CD4-positive, alpha-beta T cell (primary cell): ENCODE measurements around the gene A3GALT2. TPM values are rescaled to one million over a fixed set of nuclear protein-coding genes. Genes with fewer than 3 reads are reported as not detected.
"Not testable (repeated sequence)": the region's sequence is repeated elsewhere in the genome, so short reads cannot be mapped to it uniquely, and the experiment has no call there.

Source experiments
- ATAC-seq: fragments of 200-7000 bp; cut with Tn5 transposase; one replicate; pipeline ENCODE4 v1.10.0; 2022; ENCODE audit warnings: mild to moderate bottlenecking; ENCODE audit not compliant: poor library complexity
- CTCF ChIA-PET: fragments of 350-600 bp; sonication (Branson Sonifier 250); formaldehyde crosslinking; loops from one replicate; lab custom pipeline; 2021; ENCODE audit warnings: antibody characterized with exemption, inconsistent platforms; lab: Charles Lee
- POLR2A ChIA-PET: fragments of 350-600 bp; sonication (Branson Sonifier 250); formaldehyde crosslinking; loops from one replicate; lab custom pipeline; 2021; ENCODE audit warnings: antibody characterized with exemption, inconsistent platforms; lab: Charles Lee
- DNase-seq, 14 experiments: peaks; one replicate each; pipeline ENCODE4 v3.0.0-alpha.2; 2013 to 2020; ENCODE audit warnings: mixed read lengths in 2 of 14
- H3K27ac ChIP-seq, 2 donors: one replicate each; pipeline versions ENCODE4 v1.5.1 to v1.7.0; 2013; ENCODE audit warnings: low read length in 2 of 2, low read depth in 1 of 2, mild to moderate bottlenecking in 1 of 2
- H3K27me3 ChIP-seq, 2 experiments: 1 replicate in 1 of 2; 2 replicates in 1 of 2; pipeline versions ENCODE4 v1.6.1 to v1.7.0; 2013; ENCODE audit warnings: low read length in 2 of 2, control low read depth in 1 of 2, mild to moderate bottlenecking in 1 of 2, moderate library complexity in 1 of 2; ENCODE audit not compliant: insufficient read depth in 2 of 2, control insufficient read depth in 1 of 2
- H3K36me3 ChIP-seq: one replicate; pipeline ENCODE4 v1.6.1; 2013; ENCODE audit warnings: low read length, control low read depth; ENCODE audit not compliant: insufficient read depth
- H3K4me1 ChIP-seq: one replicate; pipeline ENCODE4 v1.6.1; 2013; ENCODE audit warnings: low read length, control low read depth; ENCODE audit not compliant: insufficient read depth
- H3K4me3 ChIP-seq: one replicate; pipeline ENCODE4 v1.5.1; 2013; ENCODE audit warnings: mild to moderate bottlenecking, low read length, moderate library complexity
- H3K9me3 ChIP-seq, 2 experiments: 1 replicate in 1 of 2; 2 replicates in 1 of 2; pipeline versions ENCODE4 v1.6.1 to v1.7.0; 2013; ENCODE audit warnings: low read length in 2 of 2, mild to moderate bottlenecking in 2 of 2, control low read depth in 1 of 2, moderate library complexity in 1 of 2; ENCODE audit not compliant: control insufficient read depth in 1 of 2, insufficient read depth in 1 of 2
- H3K27ac Mint-ChIP-seq: one replicate; pipeline ENCODE4 v1.8.0; 2020; ENCODE audit warnings: mixed read lengths
- H3K27me3 Mint-ChIP-seq: one replicate; pipeline ENCODE4 v1.8.0; 2021; ENCODE audit warnings: mixed read lengths
- H3K36me3 Mint-ChIP-seq: one replicate; pipeline ENCODE4 v1.8.0; 2021; ENCODE audit warnings: low read depth, mixed read lengths
- H3K4me1 Mint-ChIP-seq: one replicate; pipeline ENCODE4 v1.8.0; 2021; ENCODE audit warnings: low read depth, mixed read lengths
- H3K4me3 Mint-ChIP-seq: one replicate; pipeline ENCODE4 v1.8.0; 2020; ENCODE audit warnings: mild to moderate bottlenecking, mixed read lengths
- H3K9me3 Mint-ChIP-seq: one replicate; pipeline ENCODE4 v1.8.0; 2020; ENCODE audit warnings: mixed read lengths
- intact Hi-C, 2 experiments: fragments of 100-400 bp; cut with DNase I in 1 of 2; cut with micrococcal nuclease in 1 of 2; formaldehyde crosslinking; loops; one replicate each; pipeline versions ENCODE4 v1.15.1 to v1.9.0; 2023 to 2025; cut with DNase I, micrococcal nuclease
- total RNA-seq, 174 experiments: library from RNA in 2 of 174; stranded (reverse) in 2 of 174; gene quantifications; one replicate each; pipeline ENCODE4 v1.2.3 and lab custom pipeline; 2021 to 2026
- TF ChIP-seq, protein P1 (sequence below): fragments of 200-600 bp; IDR thresholded peaks from one replicate; pipeline ENCODE4 v1.8.0; 2022; ENCODE audit warnings: antibody characterized with exemption, mild to moderate bottlenecking

A3GALT2 gene
- total RNA-seq, 2 experiments from 2014 or later, result not detected

DNA sequence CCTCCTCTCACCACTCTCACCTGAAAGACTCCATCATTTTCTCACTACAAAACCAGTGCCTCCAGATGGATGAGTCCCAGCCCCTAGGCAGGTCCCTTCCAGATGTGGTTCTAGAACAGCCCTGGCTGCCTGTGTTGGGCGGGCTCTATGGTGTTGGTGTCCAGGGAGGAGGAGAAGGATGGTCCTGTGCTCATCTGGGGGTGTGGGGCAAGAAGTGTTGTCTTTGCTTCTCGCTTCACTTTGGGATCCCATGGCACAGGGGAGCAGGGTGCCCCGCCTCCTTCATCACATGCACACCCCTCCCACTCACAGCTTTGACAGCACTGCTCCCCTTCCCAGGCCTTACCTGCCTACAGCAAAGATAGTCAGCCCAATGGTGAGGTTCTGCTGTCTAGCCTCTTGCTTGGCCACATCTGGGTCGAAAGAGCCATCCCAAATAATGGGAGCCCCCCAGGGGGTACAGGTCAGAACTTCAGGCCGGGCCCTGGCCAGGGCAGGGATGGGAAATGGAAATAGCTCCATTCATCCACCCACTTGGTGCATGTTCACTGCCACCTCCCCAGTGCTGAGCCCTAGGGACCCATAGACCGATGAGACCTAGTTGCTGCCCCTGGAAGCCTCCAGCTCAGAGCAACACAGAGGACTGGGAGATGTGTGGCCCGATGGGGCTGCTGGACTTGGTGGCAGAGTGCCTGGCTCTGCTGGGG is 9.0 kb downstream of the A3GALT2 start:
- Mint-ChIP-seq H3K9me3 (no peaks in the 10 kb centered on the region), H3K27me3 (peaks cover 4% of the 10 kb centered on the region), H3K36me3 (no peaks in the 10 kb centered on the region), H3K4me3 (no peak overlapping the region), H3K4me1 (peaks cover 3% of the 10 kb centered on the region), H3K27ac (no peak overlapping the region)
- Histone ChIP-seq H3K4me1 (peaks cover 3% of the 10 kb centered on the region), H3K36me3 (no peaks in the 10 kb centered on the region), H3K27me3 (peaks cover 3 to 5% of the 10 kb centered on the region in 2 experiments), H3K9me3 (no peaks in the 10 kb centered on the region), H3K4me3 (no peak overlapping the region), H3K27ac (no peak overlapping the region)
- intact Hi-C loops, result no loop called here
- ATAC-seq, result no peak
- no peak for DNase-seq
- POLR2A ChIA-PET, result interaction anchor here (0.6 kb wide), 1 partner anchor 175 kb away, joined by 4 read pairs; no protein-coding TSS in a partner anchor
- CTCF ChIA-PET, result no interaction called here
- TF ChIP-seq, protein P1, sequence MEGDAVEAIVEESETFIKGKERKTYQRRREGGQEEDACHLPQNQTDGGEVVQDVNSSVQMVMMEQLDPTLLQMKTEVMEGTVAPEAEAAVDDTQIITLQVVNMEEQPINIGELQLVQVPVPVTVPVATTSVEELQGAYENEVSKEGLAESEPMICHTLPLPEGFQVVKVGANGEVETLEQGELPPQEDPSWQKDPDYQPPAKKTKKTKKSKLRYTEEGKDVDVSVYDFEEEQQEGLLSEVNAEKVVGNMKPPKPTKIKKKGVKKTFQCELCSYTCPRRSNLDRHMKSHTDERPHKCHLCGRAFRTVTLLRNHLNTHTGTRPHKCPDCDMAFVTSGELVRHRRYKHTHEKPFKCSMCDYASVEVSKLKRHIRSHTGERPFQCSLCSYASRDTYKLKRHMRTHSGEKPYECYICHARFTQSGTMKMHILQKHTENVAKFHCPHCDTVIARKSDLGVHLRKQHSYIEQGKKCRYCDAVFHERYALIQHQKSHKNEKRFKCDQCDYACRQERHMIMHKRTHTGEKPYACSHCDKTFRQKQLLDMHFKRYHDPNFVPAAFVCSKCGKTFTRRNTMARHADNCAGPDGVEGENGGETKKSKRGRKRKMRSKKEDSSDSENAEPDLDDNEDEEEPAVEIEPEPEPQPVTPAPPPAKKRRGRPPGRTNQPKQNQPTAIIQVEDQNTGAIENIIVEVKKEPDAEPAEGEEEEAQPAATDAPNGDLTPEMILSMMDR, result no peak

DNA sequence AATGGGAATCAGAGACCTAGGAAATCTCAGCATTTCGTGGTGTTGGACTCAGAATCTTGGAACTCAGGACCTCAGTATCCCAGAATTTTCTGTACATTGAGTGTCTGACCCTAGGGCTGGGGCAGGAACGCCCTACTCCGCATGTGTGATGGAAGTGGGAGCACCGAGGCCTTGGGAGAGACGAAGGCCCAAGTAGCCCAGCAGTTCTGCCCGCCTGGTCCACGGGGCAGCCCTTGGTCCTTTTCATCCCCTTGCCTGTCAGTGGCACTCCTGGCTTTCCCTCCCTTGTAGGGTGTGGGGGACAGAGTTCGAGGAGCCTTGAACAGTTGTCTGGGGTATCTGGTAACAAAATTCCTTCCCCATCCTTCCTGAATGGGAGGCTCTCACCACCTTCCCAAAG is 10.2 kb downstream of the A3GALT2 start:
- no peak overlapping the region for H3K4me3 Mint-ChIP-seq
- ChIA-PET CTCF (no interaction called here), POLR2A (no interaction called here)
- Histone ChIP-seq H3K27ac (no peak overlapping the region), H3K27me3 (peaks cover 7 to 15% of the 10 kb centered on the region in 2 experiments), H3K36me3 (no peaks in the 10 kb centered on the region), H3K9me3 (no peaks in the 10 kb centered on the region), H3K4me3 (no peak overlapping the region), H3K4me1 (peaks cover under 1% of the 10 kb centered on the region)
- peaks cover 3% of the 10 kb centered on the region for H3K4me1 Mint-ChIP-seq
- intact Hi-C loops, result no loop called here
- H3K27me3 Mint-ChIP-seq, result peaks cover 11% of the 10 kb centered on the region
- no peak overlapping the region for H3K27ac Mint-ChIP-seq
- TF ChIP-seq, protein P1, result no peak
- ATAC-seq, result no peak
- H3K36me3 Mint-ChIP-seq, result no peaks in the 10 kb centered on the region
- H3K9me3 Mint-ChIP-seq, result no peaks in the 10 kb centered on the region
- no peak for DNase-seq

DNA sequence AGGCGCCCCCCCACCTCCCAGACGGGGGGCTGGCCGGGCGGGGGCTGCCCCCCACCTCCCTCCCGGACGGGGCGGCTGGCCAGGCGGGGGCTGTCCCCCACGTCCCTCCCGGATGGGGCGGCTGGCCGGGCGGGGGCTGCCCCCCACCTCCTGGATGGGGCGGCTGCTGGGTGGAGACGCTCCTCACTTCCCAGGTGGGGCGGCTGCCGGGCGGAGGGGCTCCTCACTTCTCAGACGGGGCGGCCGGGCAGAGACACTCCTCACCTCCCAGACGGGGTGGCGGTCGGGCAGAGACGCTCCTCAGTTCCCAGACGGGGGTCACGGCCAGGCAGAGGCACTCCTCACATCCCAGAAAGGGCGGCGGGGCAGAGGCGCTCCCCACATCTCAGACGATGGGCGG is 11.5 kb downstream of the A3GALT2 start:
- H3K4me1 Mint-ChIP-seq, DNase-seq, POLR2A ChIA-PET, H3K9me3 ChIP-seq, ATAC-seq, H3K27ac Mint-ChIP-seq, H3K36me3 ChIP-seq, CTCF ChIA-PET, H3K9me3 Mint-ChIP-seq, H3K4me3 ChIP-seq, intact Hi-C loops, H3K4me3 Mint-ChIP-seq, H3K27ac ChIP-seq, H3K36me3 Mint-ChIP-seq, H3K4me1 ChIP-seq: not testable (repeated sequence)
- peaks cover 14% of the 10 kb centered on the region for H3K27me3 Mint-ChIP-seq
- peaks cover 7 to 15% of the 10 kb centered on the region in 2 experiments for H3K27me3 ChIP-seq

DNA sequence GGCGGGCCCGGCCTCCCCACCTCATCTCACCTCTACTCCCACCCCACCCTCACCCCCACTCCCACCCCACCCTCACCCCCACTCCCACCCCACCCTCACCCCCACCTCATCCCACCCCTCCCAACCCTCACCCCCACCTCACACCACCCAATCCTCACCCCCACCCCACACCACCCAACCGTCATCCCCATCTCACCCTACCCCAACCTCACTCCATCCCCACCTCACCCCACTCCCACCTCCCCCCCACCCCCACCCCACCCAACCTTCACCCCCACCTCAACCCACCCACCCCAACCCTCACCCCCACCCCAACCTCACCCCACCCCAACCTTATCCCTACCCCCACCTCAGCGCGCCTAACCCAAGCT is 13.4 kb downstream of the A3GALT2 start:
- TF ChIP-seq, protein P1, result no peak
- ChIA-PET CTCF (no interaction called here), POLR2A (no interaction called here)
- no peak overlapping the region for H3K4me3 ChIP-seq
- Mint-ChIP-seq H3K9me3 (no peaks in the 10 kb centered on the region), H3K36me3 (no peaks in the 10 kb centered on the region), H3K27me3 (peaks cover 14% of the 10 kb centered on the region), H3K4me1 (peaks cover 10% of the 10 kb centered on the region), H3K4me3 (no peak overlapping the region), H3K27ac (no peak overlapping the region)
- intact Hi-C loops, result no loop called here
- no peak for DNase-seq
- no peak for ATAC-seq
- H3K27me3 ChIP-seq, result peaks cover 7 to 15% of the 10 kb centered on the region in 2 experiments
- H3K36me3 ChIP-seq, result no peaks in the 10 kb centered on the region
- H3K27ac ChIP-seq, result no peak overlapping the region
- peaks cover 10% of the 10 kb centered on the region for H3K4me1 ChIP-seq
- no peaks in the 10 kb centered on the region for H3K9me3 ChIP-seq
